Thoracic aorta (tissue), 2 donors: ENCODE results near the gene EIPR1. TPM values are rescaled to one million over a fixed set of nuclear protein-coding genes. Genes with fewer than 3 reads are reported as not detected.

Source experiments
- ATAC-seq: fragments of 150-250 bp; one replicate; pipeline ENCODE4 v1.8.0; 2017; ENCODE audit warnings: low read depth; ENCODE audit not compliant: insufficient number of reproducible peaks, low FRiP score
- DNase-seq: peaks from one replicate; pipeline ENCODE4 v3.0.0-alpha.2; 2020; ENCODE audit warnings: low spot score
- H3K27ac ChIP-seq, 2 donors: fragments of 200-600 bp; sonication (generic); 1 replicate in 1 of 2; 2 replicates in 1 of 2; pipeline ENCODE4 v1.5.1; 2016; ENCODE audit warnings: mild to moderate bottlenecking in 2 of 2, moderate library complexity in 2 of 2
- H3K27me3 ChIP-seq: fragments of 200-600 bp; sonication (generic); replicated peaks from 2 replicates; pipeline ENCODE4 v1.6.0; 2016; ENCODE audit warnings: mild to moderate bottlenecking; ENCODE audit not compliant: insufficient read depth
- H3K36me3 ChIP-seq: fragments of 200-600 bp; sonication (generic); one replicate; pipeline ENCODE4 v1.5.1; 2016
- H3K4me1 ChIP-seq, 2 donors: fragments of 200-600 bp; sonication (generic); 1 replicate in 1 of 2; 2 replicates in 1 of 2; pipeline versions ENCODE4 v1.5.1 to v1.6.0; 2016; ENCODE audit warnings: low read depth in 2 of 2, mild to moderate bottlenecking in 1 of 2; ENCODE audit not compliant: control insufficient read depth in 1 of 2
- H3K4me3 ChIP-seq: fragments of 200-600 bp; sonication (generic); 2 replicates; pipeline ENCODE4 v1.5.1; 2016; ENCODE audit warnings: mild to moderate bottlenecking
- H3K9me3 ChIP-seq: fragments of 200-600 bp; sonication (generic); 2 replicates; pipeline ENCODE4 v1.5.1; 2016
- total RNA-seq, 2 donors: library from RNA; depleted of rRNA; stranded (reverse); fragments of >200 nt; gene quantifications; one replicate each; pipeline versions ENCODE4 v1.1.0 to v1.2.3, GENCODE V29; 2016
- TF ChIP-seq, protein P1 (sequence below): fragments of 200-600 bp; sonication (generic); IDR thresholded peaks from one replicate; pipeline ENCODE4 v1.5.1; 2019; ENCODE audit warnings: antibody characterized with exemption

EIPR1 gene
- total RNA-seq, 2 donors from 2014 or later, result 17.9 to 40.6 TPM

DNA sequence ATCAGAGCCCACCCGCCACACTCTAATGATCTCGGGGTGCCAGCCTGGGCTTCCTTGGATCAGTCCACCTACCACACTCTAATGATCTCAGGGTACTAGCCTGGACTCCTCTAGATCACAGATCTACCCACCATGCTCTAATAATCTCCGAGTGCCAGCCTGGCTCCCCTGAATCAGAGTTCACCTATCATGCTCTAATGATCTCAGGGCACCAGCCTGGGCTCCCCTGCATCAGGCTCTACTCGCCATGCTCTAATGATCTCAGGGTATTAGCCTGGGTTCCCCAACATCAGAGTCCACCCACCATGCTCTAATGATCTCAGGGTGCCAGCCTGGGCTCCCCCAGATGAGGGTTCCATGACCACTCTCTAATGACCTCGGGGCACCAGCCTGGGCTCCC is 48.1 kb downstream of the EIPR1 start:
- no peak for DNase-seq
- Histone ChIP-seq H3K9me3 (no peaks in the 10 kb centered on the region), H3K36me3 (no peaks in the 10 kb centered on the region), H3K4me3 (no peak overlapping the region), H3K27ac (no peak overlapping the region), H3K27me3 (no peaks in the 10 kb centered on the region), H3K4me1 (no peaks in the 10 kb centered on the region)
- TF ChIP-seq, protein P1, sequence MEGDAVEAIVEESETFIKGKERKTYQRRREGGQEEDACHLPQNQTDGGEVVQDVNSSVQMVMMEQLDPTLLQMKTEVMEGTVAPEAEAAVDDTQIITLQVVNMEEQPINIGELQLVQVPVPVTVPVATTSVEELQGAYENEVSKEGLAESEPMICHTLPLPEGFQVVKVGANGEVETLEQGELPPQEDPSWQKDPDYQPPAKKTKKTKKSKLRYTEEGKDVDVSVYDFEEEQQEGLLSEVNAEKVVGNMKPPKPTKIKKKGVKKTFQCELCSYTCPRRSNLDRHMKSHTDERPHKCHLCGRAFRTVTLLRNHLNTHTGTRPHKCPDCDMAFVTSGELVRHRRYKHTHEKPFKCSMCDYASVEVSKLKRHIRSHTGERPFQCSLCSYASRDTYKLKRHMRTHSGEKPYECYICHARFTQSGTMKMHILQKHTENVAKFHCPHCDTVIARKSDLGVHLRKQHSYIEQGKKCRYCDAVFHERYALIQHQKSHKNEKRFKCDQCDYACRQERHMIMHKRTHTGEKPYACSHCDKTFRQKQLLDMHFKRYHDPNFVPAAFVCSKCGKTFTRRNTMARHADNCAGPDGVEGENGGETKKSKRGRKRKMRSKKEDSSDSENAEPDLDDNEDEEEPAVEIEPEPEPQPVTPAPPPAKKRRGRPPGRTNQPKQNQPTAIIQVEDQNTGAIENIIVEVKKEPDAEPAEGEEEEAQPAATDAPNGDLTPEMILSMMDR, result no peak
- no peak for ATAC-seq

GRCh38 chr2:3326871-3327270 is 50.7 kb downstream of the EIPR1 start:
- Histone ChIP-seq H3K27me3 (no peaks in the 10 kb centered on the region), H3K9me3 (no peaks in the 10 kb centered on the region), H3K4me3 (no peak overlapping the region), H3K27ac (no peak overlapping the region), H3K4me1 (no peaks in the 10 kb centered on the region), H3K36me3 (no peaks in the 10 kb centered on the region)
- DNase-seq (no peak), ATAC-seq (no peak)
- TF ChIP-seq, protein P1, result no peak

DNA sequence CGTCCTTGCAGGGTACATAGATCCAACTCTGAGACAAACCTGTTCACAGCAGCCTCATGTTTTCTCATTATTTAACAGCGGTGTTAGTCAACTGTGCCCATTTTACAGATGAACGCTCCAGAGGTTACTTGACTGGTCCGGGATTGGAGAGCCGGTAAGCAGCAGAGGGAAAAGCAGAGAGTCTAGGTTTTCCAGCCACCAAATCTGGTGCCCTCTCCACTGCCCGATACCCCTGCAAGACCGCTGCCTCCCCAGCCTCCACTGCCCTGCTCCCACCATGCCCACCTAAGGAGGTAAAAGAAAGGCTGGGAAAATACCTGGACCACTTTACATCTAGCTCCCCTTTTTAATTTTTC is 51.5 kb downstream of the EIPR1 start:
- Histone ChIP-seq H3K9me3 (no peaks in the 10 kb centered on the region), H3K4me1 (no peaks in the 10 kb centered on the region), H3K27me3 (no peaks in the 10 kb centered on the region), H3K4me3 (no peak overlapping the region), H3K27ac (no peak overlapping the region), H3K36me3 (no peaks in the 10 kb centered on the region)
- DNase-seq, result no peak
- TF ChIP-seq, protein P1, result no peak
- ATAC-seq, result no peak

- Histone ChIP-seq H3K27ac (no peak overlapping the region), H3K4me3 (no peak overlapping the region), H3K4me1 (no peaks in the 10 kb centered on the region), H3K36me3 (no peaks in the 10 kb centered on the region), H3K9me3 (no peaks in the 10 kb centered on the region), H3K27me3 (no peaks in the 10 kb centered on the region)
- DNase-seq, result no peak
- ATAC-seq, result no peak
- TF ChIP-seq, protein P1, result no peak
These were observed 52.0 kb downstream of the EIPR1 start for GRCh38 chr2:3325458-3326181.

DNA sequence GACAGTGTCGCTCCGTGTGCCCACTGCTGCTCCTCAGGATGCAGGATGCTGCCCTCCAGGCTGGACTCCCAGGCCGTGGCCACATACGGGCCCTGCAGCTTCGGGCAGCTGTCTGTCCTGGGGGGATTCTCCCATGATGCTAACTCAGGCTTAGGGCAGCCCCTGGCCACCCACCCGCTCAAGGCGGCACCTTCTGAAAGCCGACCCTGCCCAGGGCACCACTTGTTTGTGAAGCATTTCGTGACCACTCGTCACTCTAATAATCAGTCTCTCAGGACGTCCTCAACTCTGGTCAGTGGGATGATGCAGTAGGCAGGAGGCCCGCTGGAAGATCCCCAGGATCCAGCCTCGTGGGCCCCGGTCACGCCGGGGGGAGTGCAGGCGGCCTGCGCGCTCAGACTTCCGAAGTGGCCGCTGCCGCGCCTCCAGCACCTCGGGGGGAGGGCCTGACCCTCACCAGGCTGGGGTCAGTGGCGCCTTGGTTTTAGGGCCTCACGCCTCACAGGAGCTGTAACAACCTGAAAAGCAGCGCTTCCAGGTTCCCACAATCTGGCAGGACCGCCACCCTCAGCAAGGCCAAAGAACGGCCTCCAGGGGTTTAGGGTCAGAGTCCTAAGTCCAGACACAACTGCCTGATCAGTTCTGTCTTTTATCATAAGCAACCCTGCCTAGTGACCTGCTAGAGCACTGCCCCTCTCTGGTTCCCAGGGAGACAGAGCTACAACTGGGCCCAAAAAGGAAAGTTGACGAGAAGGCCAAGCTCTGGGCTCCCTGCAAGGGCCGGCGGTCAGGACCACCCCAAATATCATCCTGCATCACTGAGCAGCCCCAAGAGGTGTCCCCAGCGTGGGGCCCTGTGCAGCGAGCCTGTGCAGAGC is 53.0 kb downstream of the EIPR1 start:
- DNase-seq (no peak), ATAC-seq (no peak)
- Histone ChIP-seq H3K27ac (no peak overlapping the region), H3K36me3 (no peaks in the 10 kb centered on the region), H3K4me1 (no peaks in the 10 kb centered on the region), H3K27me3 (no peaks in the 10 kb centered on the region), H3K9me3 (no peaks in the 10 kb centered on the region), H3K4me3 (no peak overlapping the region)
- TF ChIP-seq, protein P1, result no peak
